T-helper 2 cell treated with Interferon-gamma antibody and Interleukin-4, amounts not matched to agents 5 μg/mL and 100 μg/mL, for 36 hours (primary cell): ENCODE results near the gene AGTRAP.

Experiments used
- DNase-seq: peaks from one replicate; pipeline ENCODE4 v3.0.0; 2021; ENCODE audit warnings: low spot score
- H3K27ac Mint-ChIP-seq: one replicate; pipeline ENCODE4 v1.8.0; 2021; ENCODE audit warnings: mild to moderate bottlenecking, mixed read lengths
- H3K27me3 Mint-ChIP-seq: one replicate; pipeline ENCODE4 v1.8.0; 2021; ENCODE audit warnings: low read depth, mixed read lengths
- H3K36me3 Mint-ChIP-seq: one replicate; pipeline ENCODE4 v1.8.0; 2021; ENCODE audit warnings: low read depth, mixed read lengths
- H3K4me1 Mint-ChIP-seq: one replicate; pipeline ENCODE4 v1.8.0; 2021; ENCODE audit warnings: low read depth, mixed read lengths
- H3K4me3 Mint-ChIP-seq: one replicate; pipeline ENCODE4 v1.8.0; 2022; ENCODE audit warnings: mild to moderate bottlenecking, moderate library complexity, mixed read lengths
- H3K9me3 Mint-ChIP-seq: one replicate; pipeline ENCODE4 v1.8.0; 2021; ENCODE audit warnings: mixed read lengths

AGTRAP gene

DNA sequence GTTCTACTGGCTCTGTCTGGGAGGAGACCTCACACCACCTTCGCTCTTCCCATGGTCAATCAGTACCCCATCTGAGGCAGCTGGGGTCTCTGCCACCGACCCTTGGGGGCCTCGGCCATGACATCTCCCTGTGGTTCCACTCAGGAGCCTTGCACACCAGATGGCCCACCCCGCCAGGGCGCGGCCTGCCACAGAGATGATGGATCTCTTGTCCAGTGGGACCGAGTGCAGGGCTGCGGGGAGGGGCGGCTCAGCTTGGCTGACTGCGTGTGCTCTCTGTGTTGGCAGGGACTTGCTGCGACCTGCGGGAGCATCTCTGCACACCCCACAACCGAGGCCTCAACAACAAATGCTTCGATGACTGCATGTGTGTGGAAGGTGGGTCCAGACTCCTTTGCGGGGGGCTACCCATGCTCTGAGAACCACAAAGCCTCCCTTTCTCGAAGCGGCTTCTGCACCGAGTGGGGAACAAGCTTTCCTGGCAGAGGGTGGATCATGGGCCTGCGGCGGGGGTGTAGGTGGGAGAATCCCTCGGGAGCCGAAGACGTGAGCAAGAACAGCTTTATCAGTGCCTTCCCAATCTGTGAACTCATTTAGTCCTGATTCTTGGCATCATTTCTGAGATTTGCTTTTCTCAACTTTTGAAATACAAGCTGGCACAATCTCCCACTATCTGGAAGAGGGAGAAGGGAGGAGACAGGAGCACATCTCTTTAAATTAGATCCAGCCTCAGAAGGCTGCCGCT is 20.9 kb upstream of the AGTRAP start:
- peaks cover 5% of the 10 kb centered on the region for H3K27me3 Mint-ChIP-seq
- H3K4me1 Mint-ChIP-seq, result peaks cover 10% of the 10 kb centered on the region
- no peak overlapping the region for H3K4me3 Mint-ChIP-seq
- H3K9me3 Mint-ChIP-seq, result no peaks in the 10 kb centered on the region
- H3K27ac Mint-ChIP-seq, result no peak overlapping the region
- H3K36me3 Mint-ChIP-seq, result no peaks in the 10 kb centered on the region
- no peak for DNase-seq

GRCh38 chr1:11719313-11720032 is 16.5 kb upstream of the AGTRAP start:
- Mint-ChIP-seq H3K4me3 (peak overlapping the region; percentile 86), H3K27me3 (peaks cover 13% of the 10 kb centered on the region), H3K4me1 (peaks cover 11% of the 10 kb centered on the region), H3K27ac (peak overlapping the region; percentile 83), H3K36me3 (no peaks in the 10 kb centered on the region), H3K9me3 (no peaks in the 10 kb centered on the region)
- peak; percentile 67 for DNase-seq

DNA sequence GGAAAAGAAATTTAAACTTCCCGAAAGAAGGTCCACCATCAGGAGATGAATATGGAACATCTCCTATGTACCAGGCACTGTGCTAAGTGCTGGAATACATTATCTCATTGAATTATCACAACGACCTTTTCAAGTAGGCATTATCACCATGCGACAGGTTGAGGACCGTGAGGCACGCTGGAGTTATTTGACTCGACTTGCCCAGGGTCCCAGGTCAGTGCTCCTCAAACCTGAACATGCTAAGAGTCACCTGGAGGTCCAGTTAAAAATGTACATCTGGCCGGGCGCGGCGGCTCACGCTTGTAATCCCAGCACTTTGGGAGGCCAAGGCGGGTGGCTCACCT is 15.9 kb upstream of the AGTRAP start:
- Mint-ChIP-seq H3K27me3 (peaks cover 13% of the 10 kb centered on the region), H3K4me1 (peaks cover 14% of the 10 kb centered on the region), H3K4me3 (peak overlapping the region; percentile 86), H3K36me3 (no peaks in the 10 kb centered on the region), H3K9me3 (no peaks in the 10 kb centered on the region), H3K27ac (no peak overlapping the region)
- DNase-seq, result no peak

DNA sequence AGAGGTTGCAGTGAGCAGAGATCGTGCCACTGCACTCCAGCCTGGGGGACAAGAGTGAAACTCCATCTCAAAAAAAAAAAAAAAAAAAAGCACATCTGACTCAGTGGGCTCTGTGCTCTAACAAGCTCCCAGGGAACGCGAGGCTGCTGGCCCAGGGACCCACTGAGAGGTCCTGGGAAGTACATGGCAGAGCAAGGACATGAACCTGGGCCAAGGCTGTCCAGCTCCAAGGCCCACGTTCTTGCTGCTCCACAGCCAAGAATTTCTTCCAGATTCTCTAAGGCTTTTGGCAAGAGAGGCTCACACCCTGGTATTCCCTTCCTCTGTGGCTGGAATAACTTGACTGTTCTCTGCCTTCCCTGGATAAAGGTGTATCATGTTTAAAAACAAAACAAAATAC is 15.4 kb upstream of the AGTRAP start:
- H3K27ac Mint-ChIP-seq, result no peak overlapping the region
- DNase-seq, result no peak
- H3K4me3 Mint-ChIP-seq, result no peak overlapping the region
- H3K27me3 Mint-ChIP-seq, result peaks cover 16% of the 10 kb centered on the region
- H3K9me3 Mint-ChIP-seq, result no peaks in the 10 kb centered on the region
- H3K4me1 Mint-ChIP-seq, result peaks cover 19% of the 10 kb centered on the region
- H3K36me3 Mint-ChIP-seq, result no peaks in the 10 kb centered on the region

- Mint-ChIP-seq H3K4me1 (peaks cover 21% of the 10 kb centered on the region), H3K4me3 (no peak overlapping the region), H3K27me3 (peaks cover 11% of the 10 kb centered on the region), H3K27ac (no peak overlapping the region), H3K36me3 (no peaks in the 10 kb centered on the region), H3K9me3 (no peaks in the 10 kb centered on the region)
- DNase-seq, result no peak
Observed at GRCh38 chr1:11721311-11721710, 14.6 kb upstream of the AGTRAP start.

GRCh38 chr1:11722538-11722937 is 13.4 kb upstream of the AGTRAP start:
- Mint-ChIP-seq H3K27me3 (peaks cover 11% of the 10 kb centered on the region), H3K4me3 (no peak overlapping the region), H3K4me1 (peaks cover 21% of the 10 kb centered on the region), H3K27ac (no peak overlapping the region), H3K9me3 (no peaks in the 10 kb centered on the region), H3K36me3 (no peaks in the 10 kb centered on the region)
- DNase-seq, result no peak

DNA sequence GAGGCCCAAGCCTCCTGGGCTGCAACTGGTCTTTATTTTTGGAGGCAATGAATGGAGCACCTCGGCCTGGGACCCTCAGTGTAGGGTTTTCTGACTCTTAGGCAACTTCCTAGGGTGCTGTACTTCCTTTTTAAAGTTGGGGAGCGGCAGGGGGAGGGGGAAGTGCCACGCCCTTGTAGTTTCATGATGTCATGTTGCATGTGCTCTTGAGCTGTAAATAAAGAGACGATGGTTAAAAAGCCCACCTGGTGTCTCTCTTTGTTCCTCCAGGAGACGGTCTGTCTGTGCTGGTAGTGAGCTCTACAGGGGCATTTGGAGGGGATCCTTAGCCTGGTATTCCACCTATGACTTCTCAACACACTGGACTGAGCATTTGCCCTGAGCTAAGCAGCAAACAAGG is 10.3 kb upstream of the AGTRAP start:
- Mint-ChIP-seq H3K27ac (no peak overlapping the region), H3K4me1 (peaks cover 30% of the 10 kb centered on the region), H3K4me3 (no peak overlapping the region), H3K27me3 (peaks cover 11% of the 10 kb centered on the region), H3K36me3 (no peaks in the 10 kb centered on the region), H3K9me3 (no peaks in the 10 kb centered on the region)
- no peak for DNase-seq

GRCh38 chr1:11727119-11727518 is 8.8 kb upstream of the AGTRAP start:
- Mint-ChIP-seq H3K36me3 (no peaks in the 10 kb centered on the region), H3K4me1 (peaks cover 37% of the 10 kb centered on the region), H3K27me3 (peaks cover 7% of the 10 kb centered on the region)

DNA sequence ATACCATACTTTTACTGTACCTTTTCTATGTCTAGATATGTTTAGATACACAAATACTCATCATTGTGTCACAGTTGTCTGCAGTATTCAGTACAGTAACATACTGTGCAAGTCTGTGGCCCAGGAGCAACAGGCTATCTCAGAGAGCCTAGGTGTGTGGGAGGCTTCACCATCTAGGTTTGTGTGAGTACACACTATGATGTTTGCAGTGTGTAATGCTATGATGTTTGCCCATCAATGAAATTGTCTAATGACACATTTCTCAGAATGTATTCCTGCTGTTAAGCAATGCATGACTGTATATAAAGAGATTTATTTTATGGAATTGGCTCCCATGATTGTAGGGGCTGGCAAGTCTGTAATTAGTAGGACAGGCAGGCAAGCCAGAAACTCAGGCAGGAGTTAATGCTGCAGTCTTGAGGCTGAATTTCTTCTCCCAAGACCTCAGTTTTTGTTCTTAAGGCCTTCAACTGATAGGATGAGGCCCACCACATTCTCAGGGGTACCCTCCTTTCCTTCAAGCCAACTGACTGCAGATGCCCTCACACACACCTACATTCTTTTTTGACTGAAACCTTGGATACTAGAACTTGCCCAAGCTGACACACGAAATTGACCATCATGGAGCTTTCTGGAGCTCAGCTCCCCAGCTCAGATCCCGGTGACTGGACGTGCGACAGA is 7.7 kb upstream of the AGTRAP start:
- peaks cover 7% of the 10 kb centered on the region for H3K27me3 Mint-ChIP-seq
- H3K36me3 Mint-ChIP-seq, result no peaks in the 10 kb centered on the region
- no peak overlapping the region for H3K4me3 Mint-ChIP-seq
- H3K9me3 Mint-ChIP-seq, result no peaks in the 10 kb centered on the region
- peaks cover 42% of the 10 kb centered on the region for H3K4me1 Mint-ChIP-seq
- DNase-seq, result no peak
- no peak overlapping the region for H3K27ac Mint-ChIP-seq

More at GRCh38 chr1:11727119-11727518, 8.8 kb upstream of the AGTRAP start:
- Mint-ChIP-seq H3K27ac (no peak overlapping the region), H3K4me3 (no peak overlapping the region), H3K9me3 (no peaks in the 10 kb centered on the region)
- no peak for DNase-seq

DNA sequence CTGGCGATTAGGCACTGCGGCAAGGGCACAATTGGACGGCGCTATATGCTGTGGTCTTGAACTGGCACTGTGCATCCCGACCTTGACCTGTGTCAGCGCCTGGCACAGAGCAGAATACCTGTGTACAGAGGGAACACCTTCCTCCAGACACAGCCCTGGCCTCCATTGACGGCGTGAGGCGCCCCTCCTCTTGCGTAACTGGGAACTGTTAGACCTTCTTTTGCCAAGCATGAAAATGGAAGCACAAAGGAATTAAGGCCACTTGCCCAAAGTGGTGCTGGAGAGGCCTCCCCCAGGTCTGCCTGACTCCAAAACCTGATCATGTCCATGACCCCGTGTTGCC is 6.8 kb upstream of the AGTRAP start:
- Mint-ChIP-seq H3K27me3 (peaks cover 3% of the 10 kb centered on the region), H3K27ac (no peak overlapping the region), H3K36me3 (no peaks in the 10 kb centered on the region), H3K4me1 (peaks cover 42% of the 10 kb centered on the region), H3K4me3 (no peak overlapping the region), H3K9me3 (no peaks in the 10 kb centered on the region)
- no peak for DNase-seq

GRCh38 chr1:11729498-11730428 is 6.2 kb upstream of the AGTRAP start:
- Mint-ChIP-seq H3K27me3 (peaks cover 3% of the 10 kb centered on the region), H3K27ac (peak overlapping the region; percentile 72), H3K36me3 (no peaks in the 10 kb centered on the region), H3K4me3 (peak overlapping the region; percentile 85), H3K4me1 (peaks cover 42% of the 10 kb centered on the region), H3K9me3 (no peaks in the 10 kb centered on the region)
- no peak for DNase-seq

- H3K36me3 Mint-ChIP-seq, result no peaks in the 10 kb centered on the region
- H3K9me3 Mint-ChIP-seq, result no peaks in the 10 kb centered on the region
- peak overlapping the region; percentile 72 for H3K27ac Mint-ChIP-seq
- H3K4me3 Mint-ChIP-seq, result peak overlapping the region; percentile 85
- peak; percentile 46 for DNase-seq
- H3K27me3 Mint-ChIP-seq, result peaks cover 1% of the 10 kb centered on the region
- peaks cover 39% of the 10 kb centered on the region for H3K4me1 Mint-ChIP-seq
Observed at GRCh38 chr1:11730429-11730891, 5.5 kb upstream of the AGTRAP start.

DNA sequence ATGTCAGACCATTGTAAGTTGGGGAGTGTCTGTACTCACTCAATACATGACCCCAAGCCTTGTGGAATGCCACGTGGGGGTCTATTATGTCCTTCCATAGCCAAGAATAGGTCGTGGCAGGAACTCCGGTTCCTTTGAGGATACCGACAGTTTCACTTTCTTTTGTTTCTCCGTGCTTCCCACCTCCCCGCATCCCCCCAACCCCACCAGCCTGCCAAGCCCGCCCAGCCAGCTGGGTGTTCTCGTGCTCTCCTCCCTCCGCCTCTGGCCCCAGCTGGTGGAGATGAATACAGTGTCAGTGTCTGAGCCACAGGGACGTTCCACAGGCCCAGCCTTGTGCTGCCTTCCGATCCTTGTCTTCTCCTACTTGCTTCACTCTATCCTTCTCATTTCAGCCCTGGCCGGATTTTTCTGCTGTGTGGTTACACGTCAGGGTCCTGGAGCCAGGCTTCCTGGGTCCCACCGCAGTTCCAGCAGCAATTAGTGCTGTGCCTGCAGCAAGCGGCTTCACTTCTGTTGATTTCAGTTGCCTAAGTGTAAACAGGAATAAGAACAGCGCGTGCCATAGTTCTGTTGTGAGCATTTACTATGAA is 4.1 kb upstream of the AGTRAP start:
- H3K36me3 Mint-ChIP-seq, result no peaks in the 10 kb centered on the region
- no peaks in the 10 kb centered on the region for H3K27me3 Mint-ChIP-seq
- peak overlapping the region; percentile 85 for H3K4me3 Mint-ChIP-seq
- no peak for DNase-seq
- peak overlapping the region; percentile 83 for H3K27ac Mint-ChIP-seq
- no peaks in the 10 kb centered on the region for H3K9me3 Mint-ChIP-seq
- peaks cover 41% of the 10 kb centered on the region for H3K4me1 Mint-ChIP-seq
